ENCODE measurements around the gene DCST2.

DNA sequence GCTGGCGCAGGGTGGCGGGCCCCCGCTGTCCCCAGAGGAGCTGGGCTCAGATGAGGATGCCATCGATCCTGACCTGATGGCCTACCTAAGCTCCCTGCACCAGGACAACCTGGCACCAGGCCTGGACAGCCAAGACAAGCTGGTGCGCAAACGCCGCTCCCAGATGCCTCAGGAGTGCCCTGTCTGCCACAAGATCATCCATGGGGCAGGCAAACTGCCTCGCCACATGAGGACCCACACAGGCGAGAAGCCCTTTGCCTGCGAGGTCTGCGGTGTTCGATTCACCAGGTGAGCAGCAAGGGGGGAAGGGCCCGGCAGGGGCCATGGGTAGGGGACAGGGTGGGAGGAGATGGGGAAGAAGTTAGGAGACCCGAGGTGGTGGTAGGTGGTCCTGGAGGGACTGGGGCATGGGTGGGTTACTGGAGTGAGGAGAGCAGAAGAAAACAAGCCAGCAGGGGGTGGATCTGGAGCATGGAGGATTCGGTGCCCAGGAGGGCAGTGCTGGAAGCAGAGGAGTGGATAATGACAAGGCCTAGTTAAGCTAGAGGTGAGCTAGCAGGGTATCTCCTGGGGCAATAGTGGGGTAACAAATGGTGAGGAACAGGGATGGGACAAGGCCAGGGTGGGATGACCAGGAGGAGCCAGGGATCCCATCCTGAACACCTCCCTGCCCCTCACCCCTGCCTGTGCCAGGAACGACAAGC lies 17.9 kb downstream of the DCST2 start:
- TF ChIP-seq, protein P1, sequence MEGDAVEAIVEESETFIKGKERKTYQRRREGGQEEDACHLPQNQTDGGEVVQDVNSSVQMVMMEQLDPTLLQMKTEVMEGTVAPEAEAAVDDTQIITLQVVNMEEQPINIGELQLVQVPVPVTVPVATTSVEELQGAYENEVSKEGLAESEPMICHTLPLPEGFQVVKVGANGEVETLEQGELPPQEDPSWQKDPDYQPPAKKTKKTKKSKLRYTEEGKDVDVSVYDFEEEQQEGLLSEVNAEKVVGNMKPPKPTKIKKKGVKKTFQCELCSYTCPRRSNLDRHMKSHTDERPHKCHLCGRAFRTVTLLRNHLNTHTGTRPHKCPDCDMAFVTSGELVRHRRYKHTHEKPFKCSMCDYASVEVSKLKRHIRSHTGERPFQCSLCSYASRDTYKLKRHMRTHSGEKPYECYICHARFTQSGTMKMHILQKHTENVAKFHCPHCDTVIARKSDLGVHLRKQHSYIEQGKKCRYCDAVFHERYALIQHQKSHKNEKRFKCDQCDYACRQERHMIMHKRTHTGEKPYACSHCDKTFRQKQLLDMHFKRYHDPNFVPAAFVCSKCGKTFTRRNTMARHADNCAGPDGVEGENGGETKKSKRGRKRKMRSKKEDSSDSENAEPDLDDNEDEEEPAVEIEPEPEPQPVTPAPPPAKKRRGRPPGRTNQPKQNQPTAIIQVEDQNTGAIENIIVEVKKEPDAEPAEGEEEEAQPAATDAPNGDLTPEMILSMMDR (IDR thresholded peaks at IDR 0.05 in 2 of 3, conservative IDR thresholded peaks at IDR 0.05 in 1 of 3; ENCODE audit: control insufficient read depth in 2 of 3, extremely low read depth in 1 of 3, insufficient read depth in 1 of 3, low read depth in 3 of 3, low read length in 3 of 3) = no peak
- TF ChIP-seq NFIC (IDR thresholded peaks at IDR 0.05; ENCODE audit: low read depth, low read length) (no peak), POLR2AphosphoS5 (IDR thresholded peaks at IDR 0.05; ENCODE audit: low read length) (no peak), SMC3 (IDR thresholded peaks at IDR 0.05; ENCODE audit: borderline replicate concordance, low read length) (no peak), POLR2A (IDR thresholded peaks at IDR 0.05; ENCODE audit: low read depth, low read length) (peak; percentile 31; the same call in 1 of the 2 replicates), CBX5 (IDR thresholded peaks at IDR 0.05; ENCODE audit: low read depth) (no peak), REST (IDR thresholded peaks at IDR 0.05; ENCODE audit: low read depth, low read length) (no peak), CHD1 (IDR thresholded peaks at IDR 0.05; ENCODE audit: low read depth, low read length) (no peak)
